Measurements from ENCODE around the gene TARBP2. TPM values are rescaled to one million over a fixed set of nuclear protein-coding genes. Genes with fewer than 3 reads are reported as not detected.

TARBP2 gene
- total RNA-seq, 2 donors from 2014 or later = 23.4 to 45.7 TPM

DNA sequence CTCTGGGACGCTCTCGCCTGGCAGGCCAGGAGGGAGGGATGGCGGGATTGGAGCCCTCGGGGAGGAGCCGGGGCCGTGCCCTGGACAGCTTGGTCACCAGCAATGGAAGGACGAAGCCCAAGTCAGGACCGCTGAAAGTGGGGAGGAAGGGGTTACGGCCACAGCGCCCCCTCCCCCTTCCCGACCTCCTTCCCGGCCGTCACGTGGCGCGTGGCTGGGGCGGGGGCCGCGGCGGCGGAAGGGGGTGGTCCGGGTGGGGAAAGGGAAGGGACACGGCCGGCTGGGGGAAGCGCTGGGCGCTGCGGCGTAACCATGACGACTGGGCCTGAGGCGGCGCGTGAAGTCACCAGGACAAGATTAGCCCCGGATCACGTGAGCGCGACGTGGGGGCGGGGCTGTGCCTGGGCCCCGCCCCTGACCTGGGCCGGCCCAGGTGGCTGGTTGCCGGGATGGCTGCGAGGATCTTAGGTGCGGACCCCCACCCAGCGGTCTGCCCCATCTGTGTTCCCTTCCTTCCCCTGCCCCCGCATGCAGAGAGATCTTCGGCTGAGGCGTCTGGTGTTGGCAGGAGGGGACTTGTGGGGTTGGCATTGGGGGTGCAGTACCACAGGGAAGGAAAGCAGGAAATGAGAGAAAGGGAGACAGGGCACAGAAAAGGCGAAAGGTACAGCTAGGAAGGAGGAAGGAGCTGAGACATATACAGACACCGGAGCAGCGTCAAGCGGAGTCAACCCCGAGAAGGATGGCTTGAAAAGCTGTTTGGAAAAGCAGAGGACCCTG, 8.1 kb upstream of the TARBP2 start:
- no peaks in the 10 kb centered on the region for H3K36me3 ChIP-seq
- DNase-seq (ENCODE audit: low spot score) = peak; percentile 92
- peak overlapping the region; percentile 50 to 58 for H3K4me3 ChIP-seq
- intact Hi-C loops (cut with DNase I) = no loop called here
- peak; percentile 93 for TF ChIP-seq POLR2A (IDR thresholded peaks at IDR 0.05)
- TF ChIP-seq, protein P1, sequence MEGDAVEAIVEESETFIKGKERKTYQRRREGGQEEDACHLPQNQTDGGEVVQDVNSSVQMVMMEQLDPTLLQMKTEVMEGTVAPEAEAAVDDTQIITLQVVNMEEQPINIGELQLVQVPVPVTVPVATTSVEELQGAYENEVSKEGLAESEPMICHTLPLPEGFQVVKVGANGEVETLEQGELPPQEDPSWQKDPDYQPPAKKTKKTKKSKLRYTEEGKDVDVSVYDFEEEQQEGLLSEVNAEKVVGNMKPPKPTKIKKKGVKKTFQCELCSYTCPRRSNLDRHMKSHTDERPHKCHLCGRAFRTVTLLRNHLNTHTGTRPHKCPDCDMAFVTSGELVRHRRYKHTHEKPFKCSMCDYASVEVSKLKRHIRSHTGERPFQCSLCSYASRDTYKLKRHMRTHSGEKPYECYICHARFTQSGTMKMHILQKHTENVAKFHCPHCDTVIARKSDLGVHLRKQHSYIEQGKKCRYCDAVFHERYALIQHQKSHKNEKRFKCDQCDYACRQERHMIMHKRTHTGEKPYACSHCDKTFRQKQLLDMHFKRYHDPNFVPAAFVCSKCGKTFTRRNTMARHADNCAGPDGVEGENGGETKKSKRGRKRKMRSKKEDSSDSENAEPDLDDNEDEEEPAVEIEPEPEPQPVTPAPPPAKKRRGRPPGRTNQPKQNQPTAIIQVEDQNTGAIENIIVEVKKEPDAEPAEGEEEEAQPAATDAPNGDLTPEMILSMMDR (IDR thresholded peaks at IDR 0.05) = no peak
- peak; percentile 88 for TF ChIP-seq POLR2AphosphoS5 (IDR thresholded peaks at IDR 0.05)
- no peaks in the 10 kb centered on the region for H3K27me3 ChIP-seq (replicated peaks; ENCODE audit: insufficient read depth)
- H3K27ac ChIP-seq = peak overlapping the region; percentile 84 to 89
- H3K9me3 ChIP-seq = no peaks in the 10 kb centered on the region
- H3K4me1 ChIP-seq (replicated peaks) = peaks cover 4% of the 10 kb centered on the region
- WGBS = 2% methylated on average over 44 of the region's 52 CpGs

DNA sequence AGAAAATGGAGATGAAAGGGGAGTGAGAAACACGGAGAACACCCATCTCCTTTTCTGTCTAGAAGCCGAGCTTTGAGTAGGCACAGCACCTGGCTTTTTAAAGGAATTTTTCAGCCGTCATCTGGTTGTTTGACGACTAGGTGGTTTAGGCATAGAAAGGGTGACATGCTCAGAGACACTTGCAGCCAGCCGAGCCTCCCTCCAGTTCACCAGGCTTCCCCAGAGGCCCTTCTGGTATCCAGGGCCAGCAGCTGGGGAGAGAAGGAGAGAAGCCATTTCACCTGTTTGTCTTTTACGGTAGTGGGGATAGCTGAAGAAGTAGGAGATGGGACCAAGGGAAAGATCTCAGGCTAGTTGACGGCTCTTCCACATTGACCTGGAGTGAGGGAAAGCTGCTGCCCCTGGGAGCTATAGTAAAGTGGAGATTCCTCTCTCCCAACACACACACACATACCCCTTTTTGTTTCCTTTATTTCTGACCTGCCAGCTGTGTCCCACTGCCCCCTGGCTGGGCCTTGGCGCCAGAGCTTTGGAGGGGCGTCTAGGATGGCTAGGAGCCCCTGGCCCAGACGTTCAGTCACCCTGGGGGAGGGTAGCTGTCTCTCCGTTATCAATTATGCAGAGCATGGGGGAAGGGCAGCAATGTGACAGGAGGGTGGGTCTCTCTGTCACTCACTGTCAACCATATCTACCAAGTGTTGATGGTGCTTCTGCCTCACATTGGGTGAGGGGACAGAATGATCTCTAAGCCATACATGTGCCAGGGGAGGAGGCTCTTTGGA, 7.3 kb upstream of the TARBP2 start:
- no peaks in the 10 kb centered on the region for H3K36me3 ChIP-seq
- peak overlapping the region; percentile 50 to 58 for H3K4me3 ChIP-seq
- intact Hi-C loops (cut with DNase I) = no loop called here
- H3K9me3 ChIP-seq = no peaks in the 10 kb centered on the region
- peak overlapping the region; percentile 84 to 89 for H3K27ac ChIP-seq
- H3K4me1 ChIP-seq (replicated peaks) = peaks cover 4% of the 10 kb centered on the region
- 23% methylated on average over 11 of the region's 11 CpGs for WGBS
- no peaks in the 10 kb centered on the region for H3K27me3 ChIP-seq (replicated peaks; ENCODE audit: insufficient read depth)
- no peak for DNase-seq (ENCODE audit: low spot score)
- TF ChIP-seq, protein P1 (IDR thresholded peaks at IDR 0.05) = no peak
- no peak for TF ChIP-seq POLR2AphosphoS5 (IDR thresholded peaks at IDR 0.05)
- TF ChIP-seq POLR2A (IDR thresholded peaks at IDR 0.05) = no peak

DNA sequence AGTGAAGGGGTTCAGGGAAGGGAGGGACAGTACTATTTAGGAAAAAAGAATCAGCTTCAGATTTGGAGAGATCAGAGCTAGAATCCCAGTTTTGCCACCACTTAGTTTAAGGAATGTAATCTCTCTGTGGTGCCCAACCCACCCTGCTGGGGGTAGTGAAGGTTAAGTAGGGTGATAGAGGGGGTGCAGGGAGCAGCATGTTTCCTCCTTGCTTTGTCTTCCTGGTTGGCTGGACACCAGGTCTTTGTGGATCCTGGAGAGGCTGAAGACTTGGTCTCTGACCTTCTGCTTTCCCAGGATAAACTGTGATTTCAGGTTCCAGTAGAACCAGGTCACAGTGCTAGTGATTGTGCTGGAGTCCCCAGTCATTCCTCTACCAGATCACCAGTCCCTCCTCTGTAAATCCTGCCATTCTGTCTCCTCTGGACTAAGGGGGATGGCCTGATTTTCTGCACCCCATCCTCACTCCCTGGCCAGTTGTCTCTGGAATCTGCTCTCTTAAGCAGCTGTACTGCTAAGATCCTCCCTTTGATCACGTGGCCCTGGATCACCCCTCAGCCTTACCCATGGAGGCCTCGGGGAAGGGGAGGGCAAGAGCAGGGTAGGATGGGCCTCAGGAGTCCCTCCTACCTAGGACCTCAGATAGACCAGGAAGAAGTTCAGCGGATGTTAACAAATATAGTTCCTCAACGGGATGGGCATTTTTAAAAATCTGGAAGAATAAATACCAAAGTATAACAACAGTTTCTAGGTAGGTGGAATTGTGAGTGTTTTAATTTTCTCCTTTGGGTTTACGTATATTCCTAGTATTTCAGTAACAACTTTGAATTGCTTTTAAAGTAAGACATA, 5.0 kb upstream of the TARBP2 start:
- Histone ChIP-seq H3K27me3 (replicated peaks; ENCODE audit: insufficient read depth) (no peaks in the 10 kb centered on the region), H3K36me3 (no peaks in the 10 kb centered on the region), H3K4me3 (no peak overlapping the region), H3K4me1 (replicated peaks) (peaks cover 4% of the 10 kb centered on the region), H3K27ac (no peak overlapping the region), H3K9me3 (no peaks in the 10 kb centered on the region)
- intact Hi-C loops (cut with DNase I) = no loop called here
- WGBS = 48% methylated on average over 5 of the region's 5 CpGs
- TF ChIP-seq POLR2A (IDR thresholded peaks at IDR 0.05) = no peak
- peak; percentile 22 for TF ChIP-seq POLR2AphosphoS5 (IDR thresholded peaks at IDR 0.05)
- TF ChIP-seq, protein P1 (IDR thresholded peaks at IDR 0.05) = no peak
- no peak for DNase-seq (ENCODE audit: low spot score)

DNA sequence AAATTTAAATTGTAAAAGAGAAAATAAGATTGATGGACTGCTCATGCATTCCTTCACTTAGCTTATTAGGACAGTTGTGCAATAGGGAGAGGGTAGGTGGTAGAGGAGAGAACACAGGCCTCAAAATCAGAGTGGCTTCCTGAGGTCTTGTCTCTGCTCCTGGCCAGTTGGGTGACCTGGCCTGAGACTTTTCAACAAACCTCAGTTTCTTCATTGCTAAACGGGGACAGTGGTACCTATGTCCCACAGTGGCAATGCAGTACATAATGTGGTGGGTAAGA, 4.4 kb upstream of the TARBP2 start:
- no peak overlapping the region for H3K27ac ChIP-seq
- H3K9me3 ChIP-seq = no peaks in the 10 kb centered on the region
- WGBS = 88% methylated on average over 1 of the region's 1 CpG
- TF ChIP-seq, protein P1 (IDR thresholded peaks at IDR 0.05) = no peak
- TF ChIP-seq POLR2AphosphoS5 (IDR thresholded peaks at IDR 0.05) (no peak), POLR2A (IDR thresholded peaks at IDR 0.05) (no peak)
- H3K27me3 ChIP-seq (replicated peaks; ENCODE audit: insufficient read depth) = no peaks in the 10 kb centered on the region
- DNase-seq (ENCODE audit: low spot score) = no peak
- no peaks in the 10 kb centered on the region for H3K36me3 ChIP-seq
- H3K4me3 ChIP-seq = no peak overlapping the region
- peaks cover 5% of the 10 kb centered on the region for H3K4me1 ChIP-seq (replicated peaks)
- intact Hi-C loops (cut with DNase I) = no loop called here
